Esophagus muscularis mucosa (tissue), 4 donors: ENCODE measurements around the gene SH3D19. TPM values are rescaled to one million over a fixed set of nuclear protein-coding genes. Genes with fewer than 3 reads are reported as not detected.
A peak's percentile ranks its signal among the peaks of the same experiment; 100 is the strongest.

Source experiments
- DNase-seq: peaks from one replicate; pipeline ENCODE4 v3.0.0-alpha.2; 2017; ENCODE audit errors: extremely low spot score
- H3K27ac ChIP-seq, 4 donors: fragments of 200-600 bp; sonication (generic); replicated peaks in 1 of 4; 1 replicate in 3 of 4; 2 replicates in 1 of 4; pipeline ENCODE4 v1.5.1; 2016 to 2019; ENCODE audit warnings: mild to moderate bottlenecking in 1 of 4
- H3K27me3 ChIP-seq, 4 donors: fragments of 200-600 bp; sonication (generic); one replicate each; pipeline versions ENCODE4 v1.5.1 to v1.6.0; 2016 to 2019
- H3K36me3 ChIP-seq, 4 donors: fragments of 200-600 bp; sonication (generic); one replicate each; pipeline ENCODE4 v1.5.1; 2016 to 2019
- H3K4me1 ChIP-seq, 4 donors: fragments of 200-600 bp; sonication (generic); one replicate each; pipeline ENCODE4 v1.5.1; 2016 to 2019
- H3K4me3 ChIP-seq, 4 donors: fragments of 200-600 bp; sonication (generic); 1 replicate in 2 of 4; 2 replicates in 2 of 4; pipeline ENCODE4 v1.5.1; 2016 to 2019; ENCODE audit warnings: mild to moderate bottlenecking in 4 of 4, moderate library complexity in 1 of 4
- H3K9me3 ChIP-seq, 4 donors: fragments of 200-600 bp; sonication (generic); 1 replicate in 3 of 4; 2 replicates in 1 of 4; pipeline ENCODE4 v1.5.1; 2016 to 2019
- CTCF ChIP-seq, 3 experiments: fragments of 200-600 bp in 2 of 3; fragments of 450-650 bp in 1 of 3; sonication (generic) in 2 of 3; IDR thresholded peaks; one replicate each; pipeline ENCODE4 v1.5.1; 2017 to 2019; ENCODE audit warnings: antibody characterized with exemption in 3 of 3, mild to moderate bottlenecking in 2 of 3, moderate library complexity in 1 of 3
- EP300 ChIP-seq: sonication (generic); formaldehyde crosslinking; IDR thresholded peaks from one replicate; pipeline ENCODE4 v1.6.1; 2017; ENCODE audit warnings: antibody characterized with exemption
- POLR2A ChIP-seq: fragments of 450-650 bp; IDR thresholded peaks from one replicate; pipeline ENCODE4 v1.6.1; 2017; ENCODE audit warnings: antibody characterized with exemption, moderate library complexity, mild to moderate bottlenecking, low read depth
- POLR2AphosphoS5 ChIP-seq, 2 donors: sonication (generic); formaldehyde crosslinking; IDR thresholded peaks; one replicate each; pipeline ENCODE4 v1.6.1; 2017; ENCODE audit warnings: antibody characterized with exemption in 2 of 2
- WGBS: methylation state at CpG from one replicate; pipeline ENCODE4 v1.1.5; 2018; 5-methylcytosine and 5-hydroxymethylcytosine counted together
- intact Hi-C: fragments of 100-400 bp; cut with DNase I; formaldehyde crosslinking; loops from one replicate; pipeline ENCODE4 v1.15.1; 2023
- total RNA-seq, 4 donors: library from RNA; depleted of rRNA; stranded (reverse); fragments of >200 nt; gene quantifications; one replicate each; pipeline versions ENCODE4 v1.1.0 to v1.2.1, GENCODE V29; 2016

The SH3D19 gene
- total RNA-seq, 4 donors from 2014 or later = 115 to 186 (median 177) TPM

GRCh38 chr4:151114338-151114737, 211.1 kb downstream of the SH3D19 start:
- Histone ChIP-seq H3K9me3 (no peaks in the 10 kb centered on the region), H3K4me3 (no peak overlapping the region), H3K36me3 (peaks cover 0 to 46% (median 26%) of the 10 kb centered on the region in 4 donors), H3K27me3 (no peaks in the 10 kb centered on the region), H3K4me1 (peaks cover 13 to 20% (median 14%) of the 10 kb centered on the region in 4 donors), H3K27ac (peak overlapping the region; percentile 23 to 53 (median 46))
- TF ChIP-seq POLR2A (no peak), EP300 (no peak), POLR2AphosphoS5 (IDR thresholded peaks at IDR 0.05) (no peak)
- WGBS = 39% methylated on average over 3 of the region's 3 CpGs
- intact Hi-C loops = loop anchor here (5.0 kb wide), 1 partner anchor 208 kb away; no protein-coding TSS in a partner anchor
- no peak for DNase-seq

- intact Hi-C loops = loop anchor here (5.0 kb wide), 1 partner anchor 212 kb away; no protein-coding TSS in a partner anchor
- 100% methylated on average over 3 of the region's 3 CpGs for WGBS
These were observed 215.2 kb downstream of the SH3D19 start for GRCh38 chr4:151110236-151110635.

GRCh38 chr4:151107063-151107462, 218.3 kb downstream of the SH3D19 start:
- DNase-seq = no peak
- H3K4me3 ChIP-seq = no peak overlapping the region
- intact Hi-C loops = loop anchor here (10.0 kb wide), 1 partner anchor 1428 kb away; the partner anchor contains the start of gene FBXW7
- TF ChIP-seq POLR2AphosphoS5 (IDR thresholded peaks at IDR 0.05) = no peak
- TF ChIP-seq POLR2A = no peak
- TF ChIP-seq EP300 = no peak
- peaks cover 3 to 17% (median 7%) of the 10 kb centered on the region in 4 donors for H3K4me1 ChIP-seq
- no peaks in the 10 kb centered on the region for H3K27me3 ChIP-seq
- no peak overlapping the region for H3K27ac ChIP-seq
- no peaks in the 10 kb centered on the region for H3K9me3 ChIP-seq
- H3K36me3 ChIP-seq = peaks cover 42 to 87% (median 58%) of the 10 kb centered on the region in 4 donors
- 97% methylated on average over 3 of the region's 3 CpGs for WGBS

More at GRCh38 chr4:151110236-151110635, 215.2 kb downstream of the SH3D19 start:
- H3K4me1 ChIP-seq = peaks cover 11 to 14% (median 13%) of the 10 kb centered on the region in 4 donors
- peaks cover 12 to 67% (median 37%) of the 10 kb centered on the region in 4 donors for H3K36me3 ChIP-seq
- no peak overlapping the region for H3K4me3 ChIP-seq
- no peaks in the 10 kb centered on the region for H3K27me3 ChIP-seq
- no peak for DNase-seq
- no peaks in the 10 kb centered on the region for H3K9me3 ChIP-seq
- H3K27ac ChIP-seq = no peak overlapping the region
- TF ChIP-seq POLR2A (no peak), CTCF (IDR thresholded peaks at IDR 0.05) (no peak), EP300 (no peak), POLR2AphosphoS5 (IDR thresholded peaks at IDR 0.05) (no peak)

GRCh38 chr4:151105454-151106032, 219.9 kb downstream of the SH3D19 start:
- H3K27me3 ChIP-seq = no peaks in the 10 kb centered on the region
- H3K4me3 ChIP-seq = no peak overlapping the region
- 96% methylated on average over 3 of the region's 5 CpGs for WGBS
- peaks cover 47 to 88% (median 65%) of the 10 kb centered on the region in 4 donors for H3K36me3 ChIP-seq
- no peak for DNase-seq
- intact Hi-C loops = loop anchor here (10.0 kb wide), 1 partner anchor 1429 kb away; the partner anchor contains the start of gene FBXW7
- peaks cover 19 to 32% (median 21%) of the 10 kb centered on the region in 4 donors for H3K4me1 ChIP-seq
- no peaks in the 10 kb centered on the region for H3K9me3 ChIP-seq
- no peak overlapping the region for H3K27ac ChIP-seq
- TF ChIP-seq POLR2A = no peak
- no peak for TF ChIP-seq EP300
- TF ChIP-seq CTCF (IDR thresholded peaks at IDR 0.05) = no peak
- peak in 1 of 2 donors; percentile 8 for TF ChIP-seq POLR2AphosphoS5 (IDR thresholded peaks at IDR 0.05)

GRCh38 chr4:151104621-151105020, 220.8 kb downstream of the SH3D19 start:
- H3K27me3 ChIP-seq = no peaks in the 10 kb centered on the region
- H3K4me3 ChIP-seq = no peak overlapping the region
- WGBS = 92% methylated on average over 1 of the region's 1 CpG
- no peaks in the 10 kb centered on the region for H3K9me3 ChIP-seq
- intact Hi-C loops = loop anchor here (10.0 kb wide), 1 partner anchor 1430 kb away; the partner anchor contains the start of gene FBXW7
- TF ChIP-seq CTCF (IDR thresholded peaks at IDR 0.05) = no peak
- no peak for TF ChIP-seq EP300
- no peak for TF ChIP-seq POLR2A
- no peak for TF ChIP-seq POLR2AphosphoS5 (IDR thresholded peaks at IDR 0.05)
- H3K27ac ChIP-seq = no peak overlapping the region
- peaks cover 21 to 38% (median 27%) of the 10 kb centered on the region in 4 donors for H3K4me1 ChIP-seq
- peaks cover 42 to 83% (median 64%) of the 10 kb centered on the region in 4 donors for H3K36me3 ChIP-seq
- no peak for DNase-seq
